CD14-positive monocyte (primary cell): ENCODE data around the gene FUT4. TPM values are rescaled to one million over a fixed set of nuclear protein-coding genes. Genes with fewer than 3 reads are reported as not detected.
"Not testable (repeated sequence)": the region's sequence is repeated elsewhere in the genome, so short reads cannot be mapped to it uniquely, and the experiment has no call there.

Experiments
- DNase-seq, 3 donors: peaks; one replicate each; pipeline ENCODE4 v3.0.0-alpha.2; 2011 to 2022
- H2AFZ ChIP-seq: 2 replicates; pipeline ENCODE4 v1.6.0; 2012; ENCODE audit warnings: mild to moderate bottlenecking, low read depth, low read length, inconsistent platforms; ENCODE audit not compliant: insufficient read depth, poor library complexity, severe bottlenecking
- H3K27ac ChIP-seq, 2 donors: 1 replicate in 1 of 2; 2 replicates in 1 of 2; pipeline ENCODE4 v1.5.1; 2012 to 2013; ENCODE audit warnings: low read length in 2 of 2, control low read depth in 1 of 2, inconsistent platforms in 1 of 2, low read depth in 1 of 2, mild to moderate bottlenecking in 1 of 2
- H3K27me3 ChIP-seq, 2 donors: one replicate each; pipeline versions ENCODE4 v1.6.0 to v1.6.1; 2011 to 2013; ENCODE audit warnings: low read length in 2 of 2; ENCODE audit not compliant: control insufficient read depth in 2 of 2, insufficient read depth in 2 of 2
- H3K36me3 ChIP-seq, 2 donors: replicated peaks in 1 of 2; 1 replicate in 1 of 2; 2 replicates in 1 of 2; pipeline versions ENCODE4 v1.5.1 to v1.6.1; 2012 to 2013; ENCODE audit warnings: low read length in 2 of 2, control low read depth in 1 of 2, inconsistent platforms in 1 of 2, mild to moderate bottlenecking in 1 of 2; ENCODE audit not compliant: insufficient read depth in 2 of 2, control insufficient read depth in 1 of 2
- H3K4me1 ChIP-seq, 2 donors: 1 replicate in 1 of 2; 2 replicates in 1 of 2; pipeline versions ENCODE4 v1.5.1 to v1.6.1; 2012 to 2013; ENCODE audit warnings: low read length in 2 of 2, control low read depth in 1 of 2, inconsistent platforms in 1 of 2, mild to moderate bottlenecking in 1 of 2, moderate library complexity in 1 of 2; ENCODE audit not compliant: insufficient read depth in 2 of 2, control insufficient read depth in 1 of 2
- H3K4me2 ChIP-seq: replicated peaks from 2 replicates; pipeline ENCODE3; 2012; ENCODE audit warnings: low read length, moderate library complexity, mild to moderate bottlenecking; ENCODE audit not compliant: poor library complexity, severe bottlenecking; ENCODE audit errors: extremely low read depth
- H3K4me3 ChIP-seq, 3 experiments: fragments of 200-600 bp in 1 of 3; sonication (generic) in 1 of 3; replicated peaks in 1 of 3; 1 replicate in 2 of 3; 2 replicates in 1 of 3; pipeline ENCODE4 v1.5.1; 2011 to 2013; ENCODE audit warnings: low read length in 3 of 3, mild to moderate bottlenecking in 3 of 3, control low read depth in 2 of 3, low read depth in 2 of 3, inconsistent platforms in 1 of 3, moderate library complexity in 1 of 3
- H3K79me2 ChIP-seq: 2 replicates; pipeline ENCODE4 v1.6.0; 2012; ENCODE audit warnings: mild to moderate bottlenecking, control low read depth, inconsistent platforms, low read length, moderate library complexity; ENCODE audit not compliant: insufficient read depth
- H3K9ac ChIP-seq: 2 replicates; pipeline ENCODE4 v1.6.0; 2017; ENCODE audit warnings: low read length, mild to moderate bottlenecking; ENCODE audit not compliant: insufficient read depth, poor library complexity, severe bottlenecking
- H3K9me3 ChIP-seq, 2 donors: replicated peaks in 1 of 2; 1 replicate in 1 of 2; 2 replicates in 1 of 2; pipeline versions ENCODE4 v1.5.1 to v1.6.1; 2012 to 2013; ENCODE audit warnings: low read length in 2 of 2, control low read depth in 1 of 2; ENCODE audit not compliant: control insufficient read depth in 1 of 2, insufficient read depth in 1 of 2
- H4K20me1 ChIP-seq: 2 replicates; pipeline ENCODE4 v1.6.0; 2012; ENCODE audit warnings: mild to moderate bottlenecking, low read length, control low read depth, moderate library complexity; ENCODE audit not compliant: insufficient read depth
- H3K27ac Mint-ChIP-seq, 7 donors: one replicate each; pipeline ENCODE4 v1.8.0; 2020; ENCODE audit warnings: mild to moderate bottlenecking in 7 of 7, mixed read lengths in 7 of 7, moderate library complexity in 6 of 7, inconsistent platforms in 2 of 7
- H3K27me3 Mint-ChIP-seq, 3 donors: one replicate each; pipeline ENCODE4 v1.8.0; 2021 to 2022; ENCODE audit warnings: low read depth in 3 of 3, mild to moderate bottlenecking in 3 of 3, mixed read lengths in 3 of 3, moderate library complexity in 3 of 3, inconsistent platforms in 1 of 3
- H3K36me3 Mint-ChIP-seq, 2 donors: one replicate each; pipeline ENCODE4 v1.8.0; 2020; ENCODE audit warnings: mixed read lengths in 2 of 2, inconsistent platforms in 1 of 2, mild to moderate bottlenecking in 1 of 2
- H3K4me1 Mint-ChIP-seq: one replicate; pipeline ENCODE4 v1.8.0; 2020; ENCODE audit warnings: mild to moderate bottlenecking, mixed read lengths
- H3K4me3 Mint-ChIP-seq, 2 donors: one replicate each; pipeline ENCODE4 v1.8.0; 2020; ENCODE audit warnings: mild to moderate bottlenecking in 2 of 2, mixed read lengths in 2 of 2, moderate library complexity in 1 of 2
- H3K9me3 Mint-ChIP-seq, 7 donors: one replicate each; pipeline ENCODE4 v1.8.0; 2020 to 2022; ENCODE audit warnings: mixed read lengths in 7 of 7, mild to moderate bottlenecking in 6 of 7, moderate library complexity in 6 of 7, inconsistent platforms in 2 of 7
- CTCF ChIP-seq: fragments of 200-600 bp; IDR thresholded peaks from one replicate; pipeline ENCODE4 v1.8.0; 2022; ENCODE audit warnings: antibody characterized with exemption, mild to moderate bottlenecking
- WGBS: methylation state at CpG from one replicate; pipeline ENCODE4 v1.1.5; 2013; ENCODE audit warnings: missing lambda C conversion rate; ENCODE audit not compliant: insufficient coverage; 5-methylcytosine and 5-hydroxymethylcytosine counted together
- intact Hi-C, 2 donors: fragments of 100-400 bp; cut with micrococcal nuclease; formaldehyde crosslinking; loops; one replicate each; pipeline versions ENCODE4 v1.15.0 to v1.15.1; 2023
- polyA plus RNA-seq, 3 donors: library from polyadenylated mRNA; depleted of rRNA in 1 of 3; unstranded in 2 of 3; stranded (reverse) in 1 of 3; fragments of 300-500 nt in 2 of 3; fragments of >200 nt in 1 of 3; fragmentation: Illumina TruSeq in 2 of 3; gene quantifications; 1 replicate in 2 of 3; 2 replicates in 1 of 3; pipeline ENCODE4 v1.2.3, GENCODE V29; 2012 to 2021

FUT4 gene
- polyA plus RNA-seq, 3 donors: 5.4 to 19.9 (median 6.5) TPM

DNA sequence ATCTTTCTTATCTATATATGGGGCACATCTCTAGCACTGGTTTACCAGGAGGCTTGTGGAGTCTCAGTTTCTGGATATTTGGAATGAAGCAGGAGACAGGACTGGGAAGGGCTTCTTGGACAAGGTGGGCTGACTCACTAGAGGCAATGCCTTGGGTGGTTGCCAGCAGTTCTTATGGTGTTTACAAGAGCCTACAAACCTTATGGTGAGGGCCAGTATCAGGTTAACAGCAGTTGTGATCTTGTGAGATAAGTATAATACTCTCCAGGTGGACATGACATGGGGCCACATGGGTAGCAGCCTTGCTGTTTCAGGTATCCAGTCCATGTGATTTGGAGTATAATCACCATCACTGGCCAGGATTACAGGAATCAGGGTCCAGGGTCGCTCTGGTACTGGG is 10.2 kb downstream of the FUT4 start:
- H3K27ac Mint-ChIP-seq: peak overlapping the region in 4 of 7 donors; percentile 8 to 74 (median 39)
- H3K36me3 Mint-ChIP-seq: peaks cover 3 to 8% of the 10 kb centered on the region in 2 donors
- TF ChIP-seq CTCF: no peak
- H2AFZ ChIP-seq: no peak overlapping the region
- peak overlapping the region in 1 of 2 donors; percentile 20 for H3K27ac ChIP-seq
- H3K4me3 ChIP-seq: no peak overlapping the region
- H3K79me2 ChIP-seq: peaks cover 96% of the 10 kb centered on the region
- H3K36me3 ChIP-seq: no peaks in the 10 kb centered on the region
- peak in 1 of 3 donors; percentile 20 for DNase-seq
- H3K4me2 ChIP-seq: no peak overlapping the region
- no peaks in the 10 kb centered on the region for H3K27me3 ChIP-seq
- peaks cover 45 to 67% of the 10 kb centered on the region in 2 donors for H3K4me1 ChIP-seq
- H3K9ac ChIP-seq: no peak overlapping the region
- H4K20me1 ChIP-seq: peaks cover 4% of the 10 kb centered on the region
- H3K9me3 ChIP-seq: no peaks in the 10 kb centered on the region
- H3K27me3 Mint-ChIP-seq: peaks cover 0 to 2% (median 0%) of the 10 kb centered on the region in 3 donors
- peaks cover 73% of the 10 kb centered on the region for H3K4me1 Mint-ChIP-seq
- no peaks in the 10 kb centered on the region for H3K9me3 Mint-ChIP-seq
- H3K4me3 Mint-ChIP-seq: no peak overlapping the region
- intact Hi-C loops: no loop called here
- WGBS: no CpG with 5 or more reads among the region's 1 CpG

GRCh38 chr11:94555752-94556329 is 12.1 kb downstream of the FUT4 start:
- H3K36me3 ChIP-seq, intact Hi-C loops, H3K4me3 Mint-ChIP-seq, DNase-seq, H3K4me2 ChIP-seq, H3K9me3 ChIP-seq, H3K9ac ChIP-seq, H2AFZ ChIP-seq, H3K27me3 Mint-ChIP-seq, H3K9me3 Mint-ChIP-seq, H4K20me1 ChIP-seq, H3K4me3 ChIP-seq, H3K27me3 ChIP-seq: not testable (repeated sequence)
- Histone ChIP-seq H3K27ac (peak overlapping the region in 1 of 2 donors; percentile 42), H3K79me2 (peaks cover 96% of the 10 kb centered on the region), H3K4me1 (peaks cover 43 to 67% of the 10 kb centered on the region in 2 donors)
- H3K4me1 Mint-ChIP-seq: peaks cover 72% of the 10 kb centered on the region
- H3K27ac Mint-ChIP-seq: peak overlapping the region in 4 of 7 donors; percentile 7 to 29 (median 24)
- H3K36me3 Mint-ChIP-seq: peaks cover 1 to 16% of the 10 kb centered on the region in 2 donors
- 81% methylated on average over 6 of the region's 8 CpGs for WGBS
